ENCODE data around the gene PRDM1.

DNA sequence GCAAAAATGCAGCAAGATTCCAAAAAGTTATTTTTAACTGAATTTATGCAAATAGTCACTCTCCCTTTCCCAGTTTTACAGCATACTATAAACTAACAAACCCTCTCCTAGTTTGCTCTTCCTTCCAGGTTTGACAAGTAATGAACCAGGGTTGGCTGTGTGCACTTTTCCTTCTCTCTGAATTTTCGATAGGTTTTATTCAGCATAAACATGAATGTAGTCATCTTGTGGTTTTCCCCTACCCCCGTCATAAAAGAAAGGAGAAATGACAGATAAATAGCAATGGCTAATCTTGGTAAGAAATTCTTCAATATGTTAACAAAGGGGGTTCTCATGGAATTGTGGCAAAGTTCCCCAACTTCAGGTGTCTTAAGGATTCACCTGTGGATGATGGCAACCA, 26.3 kb downstream of the PRDM1 start:
- TF ChIP-seq CTCF (conservative IDR thresholded peaks at IDR 0.05 in 1 of 2, IDR thresholded peaks at IDR 0.05 in 1 of 2; ENCODE audit: extremely low read depth in 1 of 2, insufficient read depth in 1 of 2, low read depth in 1 of 2, low read length in 2 of 2) (no peak), EZH2 (IDR thresholded peaks at IDR 0.05; ENCODE audit: borderline replicate concordance, low read length) (no peak)

Data from mammary epithelial cell (primary cell).